SU-DHL-6 (cell line): ENCODE data around the gene LEPROT.

ENCODE experiments used
- H2AFZ ChIP-seq: fragments of 200-600 bp; sonication (generic); 2 replicates; pipeline ENCODE4 v1.6.1; 2014; ENCODE audit warnings: low read depth, mild to moderate bottlenecking, moderate library complexity, mixed read lengths, antibody characterized with exemption, low read length; ENCODE audit not compliant: severe bottlenecking
- H3F3A ChIP-seq: fragments of 200-600 bp; shearing (Covaris generic); 2 replicates; pipeline ENCODE4 v1.6.0; 2016; ENCODE audit warnings: antibody characterized with exemption, mild to moderate bottlenecking; ENCODE audit not compliant: insufficient read depth
- H3K27ac ChIP-seq: fragments of 200-600 bp; sonication (generic); 2 replicates; pipeline ENCODE4 v1.5.1; 2016; ENCODE audit warnings: low read depth, mild to moderate bottlenecking, low read length, moderate library complexity, mixed read lengths
- H3K27me3 ChIP-seq: fragments of 200-600 bp; sonication (generic), shearing (Covaris generic); 2 replicates; pipeline ENCODE4 v1.6.0; 2014; ENCODE audit warnings: mild to moderate bottlenecking, low read length
- H3K36me3 ChIP-seq: fragments of 200-600 bp; sonication (generic); 2 replicates; pipeline ENCODE4 v1.6.1; 2014; ENCODE audit warnings: mild to moderate bottlenecking, low read length, mixed read lengths
- H3K4me2 ChIP-seq: fragments of 300-600, 200-600 bp; shearing (Covaris generic), sonication (generic); 2 replicates; pipeline ENCODE4 v1.6.0; 2014; ENCODE audit warnings: low read length, low read depth, mild to moderate bottlenecking; ENCODE audit not compliant: poor library complexity, severe bottlenecking
- H3K4me3 ChIP-seq: fragments of 200-600 bp; sonication (generic); 2 replicates; pipeline ENCODE4 v1.5.1; 2014; ENCODE audit warnings: antibody characterized with exemption, low read length, mild to moderate bottlenecking, mixed read lengths; ENCODE audit not compliant: insufficient read depth, poor library complexity, severe bottlenecking
- H3K79me2 ChIP-seq: fragments of 200-600 bp; sonication (generic); 2 replicates; pipeline ENCODE4 v1.6.1; 2014; ENCODE audit warnings: mild to moderate bottlenecking, low read length, moderate library complexity; ENCODE audit not compliant: insufficient read depth
- H3K9ac ChIP-seq: fragments of 200-600 bp; sonication (generic); 2 replicates; pipeline ENCODE4 v1.7.0; 2014; ENCODE audit warnings: mild to moderate bottlenecking, low read length
- H3K9me2 ChIP-seq: fragments of 200-600 bp; sonication (generic); replicated peaks from 2 replicates; pipeline ENCODE4 v1.6.1; 2014; ENCODE audit warnings: low read length; ENCODE audit not compliant: insufficient read depth
- H3K9me3 ChIP-seq: fragments of 200-600 bp; sonication (generic); 2 replicates; pipeline ENCODE4 v1.6.1; 2014; ENCODE audit warnings: low read length, mixed read lengths; ENCODE audit not compliant: insufficient read depth
- H4K20me1 ChIP-seq: fragments of 200-600 bp; sonication (generic); 2 replicates; pipeline ENCODE4 v1.6.1; 2014; ENCODE audit warnings: low read depth, mild to moderate bottlenecking, antibody characterized with exemption, low read length, moderate library complexity, mixed read lengths
- EZH2phosphoT487 ChIP-seq: fragments of 200-600 bp; sonication (generic), shearing (Covaris generic); conservative IDR thresholded peaks from 2 replicates; pipeline ENCODE4 v1.6.1; 2018; ENCODE audit warnings: mild to moderate bottlenecking, antibody characterized with exemption, low read length, moderate library complexity, mixed read lengths
- TF ChIP-seq, protein P1 (sequence below): fragments of 200-600 bp; sonication (generic); IDR thresholded peaks from one replicate; pipeline ENCODE4 v1.5.1; 2017; ENCODE audit warnings: antibody characterized with exemption, mild to moderate bottlenecking, low read length, moderate library complexity; ENCODE audit not compliant: insufficient read depth, poor library complexity, severe bottlenecking

The LEPROT gene

DNA sequence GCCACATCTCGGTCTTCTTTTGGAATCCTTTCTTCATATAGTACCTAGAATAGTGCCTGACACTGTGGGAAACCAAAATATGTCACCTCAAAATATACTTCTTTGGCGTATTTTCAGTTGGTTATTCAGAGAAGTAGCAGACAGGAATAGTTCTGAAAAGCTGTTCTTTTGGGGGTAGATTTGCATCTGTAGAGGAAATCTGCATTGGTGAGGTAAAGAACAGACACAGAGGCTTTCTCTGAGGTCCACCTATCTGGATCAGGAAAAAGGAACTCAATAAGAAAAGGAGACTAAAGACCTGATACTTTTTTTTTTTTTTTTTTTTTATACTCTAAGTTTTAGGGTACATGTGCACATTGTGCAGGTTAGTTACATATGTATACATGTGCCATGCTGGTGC lies 23.2 kb downstream of the LEPROT start:
- H3K36me3 ChIP-seq: no peaks in the 10 kb centered on the region
- H2AFZ ChIP-seq: no peak overlapping the region
- no peaks in the 10 kb centered on the region for H3K79me2 ChIP-seq
- TF ChIP-seq, protein P1, sequence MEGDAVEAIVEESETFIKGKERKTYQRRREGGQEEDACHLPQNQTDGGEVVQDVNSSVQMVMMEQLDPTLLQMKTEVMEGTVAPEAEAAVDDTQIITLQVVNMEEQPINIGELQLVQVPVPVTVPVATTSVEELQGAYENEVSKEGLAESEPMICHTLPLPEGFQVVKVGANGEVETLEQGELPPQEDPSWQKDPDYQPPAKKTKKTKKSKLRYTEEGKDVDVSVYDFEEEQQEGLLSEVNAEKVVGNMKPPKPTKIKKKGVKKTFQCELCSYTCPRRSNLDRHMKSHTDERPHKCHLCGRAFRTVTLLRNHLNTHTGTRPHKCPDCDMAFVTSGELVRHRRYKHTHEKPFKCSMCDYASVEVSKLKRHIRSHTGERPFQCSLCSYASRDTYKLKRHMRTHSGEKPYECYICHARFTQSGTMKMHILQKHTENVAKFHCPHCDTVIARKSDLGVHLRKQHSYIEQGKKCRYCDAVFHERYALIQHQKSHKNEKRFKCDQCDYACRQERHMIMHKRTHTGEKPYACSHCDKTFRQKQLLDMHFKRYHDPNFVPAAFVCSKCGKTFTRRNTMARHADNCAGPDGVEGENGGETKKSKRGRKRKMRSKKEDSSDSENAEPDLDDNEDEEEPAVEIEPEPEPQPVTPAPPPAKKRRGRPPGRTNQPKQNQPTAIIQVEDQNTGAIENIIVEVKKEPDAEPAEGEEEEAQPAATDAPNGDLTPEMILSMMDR: no peak
- TF ChIP-seq EZH2phosphoT487: no peak
- H3K4me2 ChIP-seq: no peak overlapping the region
- no peak overlapping the region for H3K9ac ChIP-seq
- no peak overlapping the region for H3K27ac ChIP-seq
- no peaks in the 10 kb centered on the region for H4K20me1 ChIP-seq
- H3F3A ChIP-seq: no peaks in the 10 kb centered on the region
- no peaks in the 10 kb centered on the region for H3K9me2 ChIP-seq
- H3K4me3 ChIP-seq: no peak overlapping the region
- no peaks in the 10 kb centered on the region for H3K27me3 ChIP-seq
- H3K9me3 ChIP-seq: no peaks in the 10 kb centered on the region

DNA sequence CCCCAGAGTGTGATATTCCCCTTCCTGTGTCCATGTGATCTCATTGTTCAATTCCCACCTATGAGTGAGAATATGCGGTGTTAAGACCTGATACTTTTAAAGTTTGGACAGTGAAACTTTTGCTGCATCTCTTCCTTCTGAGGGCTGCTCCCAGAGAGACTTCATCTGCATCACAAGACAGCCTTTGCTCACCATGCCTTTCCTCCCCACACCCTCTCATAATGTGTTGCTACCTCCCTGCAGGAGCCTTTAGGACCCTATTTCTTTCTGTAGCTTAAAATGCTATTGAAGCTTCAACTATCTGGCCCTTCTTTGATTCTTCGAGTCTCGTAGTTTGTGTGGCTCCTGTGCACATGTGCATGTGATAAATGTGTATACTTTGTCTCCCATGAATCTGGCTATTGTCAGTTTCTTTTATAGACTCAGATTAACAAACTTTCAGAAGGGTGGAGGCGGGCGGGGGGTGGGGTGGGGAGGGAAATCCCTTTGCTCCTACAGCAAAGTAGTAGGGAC lies 23.7 kb downstream of the LEPROT start:
- Histone ChIP-seq H2AFZ (no peak overlapping the region), H4K20me1 (no peaks in the 10 kb centered on the region), H3F3A (no peaks in the 10 kb centered on the region), H3K27me3 (no peaks in the 10 kb centered on the region), H3K36me3 (no peaks in the 10 kb centered on the region), H3K4me2 (no peak overlapping the region), H3K9ac (no peak overlapping the region), H3K4me3 (no peak overlapping the region), H3K27ac (no peak overlapping the region), H3K9me3 (no peaks in the 10 kb centered on the region), H3K79me2 (no peaks in the 10 kb centered on the region), H3K9me2 (no peaks in the 10 kb centered on the region)
- TF ChIP-seq, protein P1: no peak
- no peak for TF ChIP-seq EZH2phosphoT487

DNA sequence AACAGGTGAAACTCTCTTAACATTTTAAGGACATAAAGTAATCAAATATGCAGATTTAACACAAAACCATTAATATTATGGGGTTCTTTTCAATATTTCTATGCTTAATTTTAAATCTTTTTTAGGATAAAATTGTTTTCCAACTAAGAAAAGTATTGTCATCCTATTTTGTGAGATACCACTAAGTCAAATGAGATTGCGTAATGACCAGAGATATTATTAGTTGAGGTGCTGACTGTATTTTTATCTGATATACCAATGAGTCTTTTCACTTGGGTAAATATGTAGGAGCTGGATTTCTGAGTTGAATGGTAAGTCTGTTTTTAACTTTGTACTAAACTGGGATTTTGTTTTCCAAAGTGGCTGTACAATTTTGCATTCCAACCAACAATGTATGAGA lies 25.4 kb downstream of the LEPROT start:
- TF ChIP-seq EZH2phosphoT487: no peak
- TF ChIP-seq, protein P1: no peak
- Histone ChIP-seq H3K9me3 (no peaks in the 10 kb centered on the region), H3K9ac (no peak overlapping the region), H3K4me3 (no peak overlapping the region), H3K9me2 (no peaks in the 10 kb centered on the region), H4K20me1 (no peaks in the 10 kb centered on the region), H2AFZ (no peak overlapping the region), H3K4me2 (no peak overlapping the region), H3K27me3 (no peaks in the 10 kb centered on the region), H3K27ac (no peak overlapping the region), H3F3A (no peaks in the 10 kb centered on the region), H3K79me2 (no peaks in the 10 kb centered on the region), H3K36me3 (no peaks in the 10 kb centered on the region)
